SHP77 (cell line): ENCODE results near the gene DSTN.

Source experiments
- DNase-seq, 2 experiments: peaks; one replicate each; lab custom pipeline; 2025; lab: John Stamatoyannopoulos, UW

Gene DSTN

GRCh38 chr20:17612287-17612991, 42.6 kb downstream of the DSTN start:
- DNase-seq: no peak

GRCh38 chr20:17612992-17613327, 43.1 kb downstream of the DSTN start:
- DNase-seq: no peak

- DNase-seq: no peak
Measured at GRCh38 chr20:17613328-17614175, 43.7 kb downstream of the DSTN start.

DNA sequence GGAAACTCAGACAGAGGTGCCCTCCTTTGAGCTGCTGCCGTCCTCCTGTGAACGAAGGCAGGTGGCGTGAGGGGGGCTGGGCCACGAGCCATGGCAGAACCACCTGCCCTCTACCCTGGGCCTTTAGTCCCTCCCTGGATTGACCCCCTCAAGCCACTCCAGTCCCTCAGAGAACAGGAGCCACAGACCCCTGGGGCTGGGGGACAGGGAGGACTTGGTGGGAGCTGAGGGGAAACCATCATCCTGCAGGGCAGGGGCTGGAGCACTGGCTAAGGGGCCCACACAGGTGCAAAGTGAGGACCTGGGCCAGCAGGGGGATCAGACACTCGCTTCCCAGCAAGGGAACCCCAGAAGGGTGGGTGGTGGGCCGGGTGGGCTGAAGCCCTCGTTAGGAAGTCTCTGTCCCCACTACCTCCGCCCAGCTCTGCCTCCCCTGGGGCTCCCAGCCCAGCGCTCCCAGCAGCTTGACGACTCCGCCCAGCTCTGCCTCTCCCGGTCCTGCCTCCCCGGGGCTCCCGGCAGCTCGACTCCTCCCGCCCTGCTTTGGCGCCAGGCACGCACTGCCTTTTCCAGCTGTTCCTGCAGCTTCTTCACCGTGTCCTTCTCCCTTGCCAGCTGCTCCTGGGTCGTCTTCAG, 44.4 kb downstream of the DSTN start:
- DNase-seq: peak; percentile 21 to 62

GRCh38 chr20:17614812-17615644, 45.2 kb downstream of the DSTN start:
- DNase-seq: no peak

DNA sequence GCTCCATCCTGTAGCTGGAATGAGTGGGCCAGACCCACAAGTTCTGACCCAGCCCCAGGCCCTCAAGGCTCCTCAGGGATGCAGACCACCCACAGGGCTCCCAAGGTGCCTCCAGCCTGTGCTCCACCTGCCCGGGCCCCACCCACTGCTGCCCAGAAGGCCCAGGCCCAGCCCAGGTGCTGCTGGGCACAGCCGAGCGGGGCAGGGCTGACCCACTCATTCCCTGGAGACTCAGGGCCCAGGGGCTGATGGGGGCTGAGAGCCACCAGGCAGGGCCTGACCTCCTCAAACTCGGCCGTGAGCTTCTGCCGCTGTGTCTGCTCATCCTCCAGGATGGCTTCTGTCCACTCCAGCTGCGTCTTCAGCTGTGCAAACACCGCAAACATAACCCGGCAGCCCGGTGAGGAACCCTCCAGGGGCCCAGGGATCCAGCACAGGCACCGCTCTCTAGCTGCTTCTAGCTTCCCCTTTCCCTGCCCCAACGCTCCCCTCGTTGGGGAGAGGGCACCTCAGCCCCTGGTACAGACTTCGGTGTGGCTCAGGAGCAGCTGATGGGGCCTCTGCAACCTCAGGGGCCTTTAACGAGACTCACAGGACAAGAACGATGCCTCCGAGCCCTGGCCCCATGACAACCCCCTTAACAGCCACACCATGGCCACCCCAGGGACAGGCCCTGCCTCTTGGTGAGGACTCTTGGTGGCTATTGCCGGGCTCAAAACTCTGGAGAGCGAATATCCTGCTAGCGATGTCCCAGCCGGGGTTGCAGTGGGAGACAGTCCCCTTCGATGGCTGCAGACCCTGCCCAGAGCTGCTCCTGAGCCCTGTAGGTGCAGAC, 46.0 kb downstream of the DSTN start:
- DNase-seq: peak; percentile 90 to 92

DNA sequence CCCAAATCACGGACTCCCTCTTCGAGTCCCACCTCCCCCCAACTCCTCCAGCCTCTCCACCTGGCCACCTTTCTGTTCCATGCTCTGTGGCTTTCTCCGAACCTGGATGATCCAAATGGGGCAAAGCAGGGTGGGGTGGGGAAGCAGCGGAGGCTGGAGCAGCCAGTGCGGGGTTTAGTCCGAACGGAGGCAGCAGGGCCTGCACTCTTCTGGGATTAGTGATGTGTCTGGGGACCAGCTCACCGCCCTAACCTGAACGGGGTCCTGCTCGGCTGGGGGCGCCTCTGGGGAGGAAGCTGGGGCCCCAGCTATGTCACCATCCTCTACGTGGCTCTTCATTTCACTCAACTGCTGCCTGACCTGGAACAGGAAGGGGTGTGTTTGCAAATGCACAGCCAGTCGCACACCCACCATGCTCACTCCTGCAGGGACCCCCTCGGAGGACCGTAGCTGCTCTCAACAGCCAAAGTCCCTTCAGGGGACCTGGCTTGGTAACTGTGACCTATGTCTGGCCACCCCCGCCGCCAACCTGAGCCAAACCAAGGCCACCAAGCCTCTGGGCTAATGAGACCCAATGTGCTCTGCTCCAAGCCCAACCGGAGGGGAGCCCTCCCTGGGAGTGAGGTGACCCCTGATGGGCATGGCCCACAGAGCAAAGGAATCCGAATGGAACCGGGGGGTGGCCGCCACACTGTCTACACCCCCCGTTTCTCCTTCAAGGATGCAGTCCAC, 46.8 kb downstream of the DSTN start:
- DNase-seq: no peak

DNA sequence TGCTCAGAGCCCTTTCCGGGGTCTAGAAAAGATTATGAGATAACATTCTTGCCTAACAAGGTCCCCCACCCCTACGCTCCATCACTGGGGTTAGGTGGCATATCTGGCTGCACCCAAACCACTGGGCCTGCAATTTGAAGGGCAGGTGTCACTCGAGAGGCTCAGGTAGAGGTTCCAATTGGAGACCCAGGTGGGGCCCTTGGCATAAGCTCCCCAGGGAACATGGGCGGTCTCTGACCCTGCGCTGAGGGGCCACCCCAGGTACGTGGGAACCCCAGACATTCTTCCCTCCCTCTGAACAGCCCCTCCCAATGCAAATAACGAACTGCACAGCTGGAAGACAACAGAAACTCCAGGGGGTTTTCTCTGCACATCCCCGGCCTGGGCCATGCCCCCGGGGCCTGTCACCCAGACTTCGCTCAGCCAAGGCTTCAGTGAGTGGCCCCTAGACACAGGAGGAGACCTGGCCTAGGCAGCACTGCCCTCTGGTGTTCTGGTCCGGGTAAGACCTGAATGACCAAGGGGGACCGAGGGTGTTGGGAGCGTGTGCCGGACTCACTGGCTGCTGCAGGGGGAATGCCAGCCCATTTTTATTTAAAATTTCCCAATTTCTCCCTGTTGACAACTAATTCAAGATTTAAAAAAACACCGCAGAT, 47.5 kb downstream of the DSTN start:
- DNase-seq: peak; percentile 83 to 90

DNA sequence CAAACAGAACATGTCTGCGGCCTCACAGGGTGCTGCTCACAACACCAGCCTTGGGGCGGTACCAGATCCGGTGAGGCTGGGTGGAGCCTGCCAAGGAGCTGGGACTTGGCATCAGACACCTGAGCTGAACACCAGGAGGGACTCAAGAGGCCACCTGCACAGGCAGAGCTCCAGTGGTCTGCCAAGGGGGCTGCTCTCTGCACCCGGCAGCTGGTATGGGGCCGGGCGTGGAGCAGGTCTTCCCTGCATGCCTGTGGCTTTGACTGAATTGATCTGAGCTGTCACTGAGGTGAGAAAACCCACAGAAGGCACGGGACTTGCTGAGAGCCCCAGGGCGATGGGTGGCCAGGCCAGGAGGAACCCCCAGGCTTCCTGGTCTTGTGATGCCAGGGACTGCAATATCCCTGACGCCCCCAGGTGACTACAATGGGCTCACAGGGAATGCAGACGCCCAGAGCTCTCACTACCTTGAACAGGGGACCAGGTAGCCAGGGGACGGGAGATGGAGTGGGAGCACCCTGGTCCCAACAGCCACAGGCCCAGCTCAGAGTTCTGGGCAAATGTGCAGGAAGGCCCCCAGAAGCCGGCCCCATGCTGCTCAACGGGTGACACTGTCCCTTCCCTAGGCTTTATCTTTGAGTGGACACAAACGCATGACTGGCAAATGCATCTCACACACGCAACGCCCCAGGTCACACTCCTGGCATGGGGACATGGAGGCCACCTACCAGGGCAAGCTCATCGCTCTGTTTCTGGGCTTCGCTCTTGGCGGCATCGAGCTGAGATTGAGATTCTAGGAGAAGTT, 48.2 kb downstream of the DSTN start:
- DNase-seq: no peak

- no peak for DNase-seq
Measured at GRCh38 chr20:17618673-17619013, 48.8 kb downstream of the DSTN start.

DNA sequence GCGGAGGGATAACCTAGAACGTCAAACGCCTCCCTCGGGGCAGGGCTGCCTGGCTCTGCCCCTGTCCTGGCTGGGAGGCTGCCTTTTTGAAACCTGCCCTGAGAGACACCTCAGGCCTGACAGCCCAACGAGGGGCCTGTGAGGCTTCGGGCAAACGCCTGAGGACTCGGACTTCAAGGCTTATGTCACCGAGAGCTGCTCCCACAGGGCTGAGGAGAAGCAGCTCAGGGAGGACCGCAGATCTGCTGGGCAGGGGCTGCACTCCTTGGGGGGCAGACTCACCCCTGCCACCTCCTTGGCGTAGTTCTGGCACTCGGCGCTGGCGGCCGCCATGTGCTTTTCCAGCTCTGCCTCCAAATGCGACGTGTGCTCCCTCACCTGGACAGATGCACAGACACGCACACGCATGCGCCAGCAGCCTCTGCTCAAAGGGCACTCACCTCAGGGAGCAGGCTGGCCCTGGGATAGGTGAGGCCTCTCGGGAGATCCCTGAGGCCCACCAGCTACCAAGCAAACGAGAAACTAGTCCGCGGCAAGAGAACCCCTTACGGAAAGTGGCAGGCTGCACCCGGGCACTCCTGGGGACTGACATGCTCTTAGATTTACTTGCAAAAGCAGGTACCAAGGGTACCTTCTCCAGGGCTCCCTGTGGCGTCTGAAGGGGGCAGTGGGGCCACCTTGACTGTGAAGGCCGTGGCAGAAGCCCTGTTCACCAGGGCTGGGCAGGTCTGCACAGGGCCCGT, 49.6 kb downstream of the DSTN start:
- DNase-seq: no peak

DNA sequence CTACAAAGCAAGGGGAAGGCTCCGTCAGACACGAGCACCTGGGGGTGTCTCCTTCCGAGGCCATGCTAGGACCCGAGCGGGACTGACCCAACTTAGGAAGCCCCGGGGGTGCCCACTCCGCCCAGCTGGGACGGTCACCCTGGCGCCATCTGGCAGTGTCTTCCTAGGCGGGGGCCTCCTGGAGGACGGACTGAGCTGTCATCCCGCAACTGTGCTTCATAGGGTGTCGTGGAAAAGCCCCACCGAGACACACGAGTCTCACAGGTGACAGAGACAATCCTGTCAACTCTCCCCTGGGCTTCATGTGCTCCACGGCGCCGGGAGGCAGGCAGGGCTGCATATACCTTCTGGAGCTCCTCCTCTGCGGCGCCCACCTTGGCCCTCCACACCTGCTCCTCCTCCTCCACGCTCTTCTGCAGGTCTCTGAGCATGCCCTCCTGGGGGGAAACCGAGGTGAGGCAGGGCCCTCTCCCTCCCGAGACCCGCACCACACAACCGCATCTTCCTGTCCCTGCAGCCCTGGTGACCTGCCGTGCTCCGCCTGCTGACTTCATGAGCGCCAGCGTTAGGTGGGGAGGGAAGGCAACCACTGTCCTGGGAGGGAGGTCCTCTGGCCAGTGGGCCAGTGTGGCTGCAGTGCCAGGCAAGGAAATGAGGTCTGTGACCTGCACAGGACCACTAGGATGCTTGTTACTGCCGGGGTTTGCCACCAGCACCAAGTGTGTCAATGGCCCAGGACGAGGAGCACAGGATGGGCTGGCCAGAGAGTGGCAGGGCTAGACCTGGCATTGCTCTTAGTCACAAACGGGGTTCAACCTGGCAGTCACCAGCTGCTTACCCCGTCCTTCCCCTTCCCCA, 50.7 kb downstream of the DSTN start:
- DNase-seq: no peak

DNA sequence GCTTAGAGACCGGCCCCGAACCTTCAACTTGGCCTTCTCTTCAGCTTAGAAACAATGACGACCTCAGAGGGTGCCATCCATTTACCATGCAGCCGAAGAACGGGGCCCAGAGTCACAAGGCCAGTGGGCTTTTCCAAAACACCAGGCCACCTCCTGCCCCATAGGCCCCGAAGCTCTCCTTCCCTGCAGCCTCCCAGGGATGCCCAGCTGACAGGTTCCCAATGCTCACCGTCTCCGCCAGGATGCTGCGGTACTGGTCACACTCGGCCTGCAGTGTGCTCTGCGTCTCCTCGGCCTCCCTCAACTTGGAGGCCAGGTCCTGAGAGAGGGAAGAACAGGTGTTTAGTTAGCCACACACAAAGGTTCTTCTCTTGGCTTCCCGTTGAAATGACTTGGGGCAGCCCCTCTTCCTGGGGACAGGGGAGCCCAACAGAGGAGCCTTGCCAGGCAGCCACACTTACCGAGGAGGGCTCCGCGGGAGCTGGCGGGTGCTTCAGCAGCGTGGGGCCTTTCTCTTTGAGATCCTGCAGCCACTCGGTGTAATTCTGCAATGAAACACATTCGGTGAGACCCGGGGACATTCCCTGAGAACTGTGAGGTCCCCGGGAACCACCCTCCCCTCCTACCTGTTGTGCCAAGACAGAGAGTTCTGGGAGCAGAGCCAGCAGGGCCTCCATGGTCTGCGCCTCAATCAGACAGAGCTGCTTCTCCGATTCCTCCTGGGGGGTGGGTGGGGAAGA, 51.5 kb downstream of the DSTN start:
- no peak for DNase-seq

GRCh38 chr20:17622086-17622850, 52.4 kb downstream of the DSTN start:
- no peak for DNase-seq

DNA sequence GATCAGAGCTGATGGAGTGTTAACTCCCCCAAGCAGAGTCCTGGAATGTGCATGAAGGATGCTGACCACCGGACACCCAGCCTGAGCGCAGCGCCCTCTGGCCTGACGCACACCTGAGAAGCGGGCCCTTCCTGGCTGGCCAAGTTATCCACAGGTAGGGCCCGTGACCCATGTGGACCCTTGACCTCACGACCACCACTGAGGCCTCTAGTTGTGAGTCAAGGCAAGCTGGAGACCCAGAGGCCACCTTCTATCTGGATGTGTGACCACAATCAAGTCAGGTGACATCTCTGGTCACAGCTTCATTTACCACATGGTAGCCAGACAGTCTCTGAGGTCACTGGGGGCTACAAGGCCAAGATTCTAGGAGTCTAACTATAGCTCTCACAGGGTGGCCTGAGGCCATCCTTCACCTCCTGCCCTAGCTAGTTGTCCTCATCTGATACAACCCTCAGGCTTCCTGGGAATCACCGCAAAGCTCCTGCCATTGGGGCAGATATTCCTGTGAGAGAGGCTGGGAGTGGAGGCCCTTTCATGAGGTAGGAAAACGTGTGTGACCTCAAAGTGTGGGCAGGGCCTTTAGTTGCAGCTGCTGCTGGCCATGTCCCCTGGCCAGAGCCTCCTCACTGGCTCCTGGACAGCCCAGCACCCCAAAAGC, 53.1 kb downstream of the DSTN start:
- no peak for DNase-seq

GRCh38 chr20:17624070-17624469, 54.2 kb downstream of the DSTN start:
- DNase-seq: no peak
